ENCODE results near the gene TMTC1. TPM values are rescaled to one million over a fixed set of nuclear protein-coding genes. Genes with fewer than 3 reads are reported as not detected.

TMTC1 gene
- total and polyA plus RNA-seq, 9 of the 15 experiments (the other 6 are each of a cell fraction or from before 2014, with no cell fraction given): under 0.01 to 0.18 (median 0.06) TPM; not detected in 2

- in situ Hi-C loops (cut with MboI): no loop called here
- no peak for FAIRE-seq
- no peaks in the 10 kb centered on the region for H3K9me3 ChIP-seq (replicated peaks; ENCODE audit: control insufficient read depth, insufficient read depth, low read depth, low read length)
- CTCF ChIA-PET (ENCODE audit: low intra/inter-chr PET ratio): no interaction called here
- no peaks in the 10 kb centered on the region for H3K79me2 ChIP-seq (ENCODE audit: control insufficient read depth, insufficient read depth, low read length)
- H3K9ac ChIP-seq (ENCODE audit: insufficient read depth in 1 of 2, low read depth in 2 of 2, low read length in 2 of 2): no peak overlapping the region
- intact Hi-C loops (cut with micrococcal nuclease): no loop called here
- H3K27me3 ChIP-seq (ENCODE audit: control insufficient read depth in 2 of 2, insufficient read depth in 2 of 2, low read length in 2 of 2): no peaks in the 10 kb centered on the region
- WGBS (ENCODE audit: insufficient coverage, low coverage, missing lambda C conversion rate): 0% methylated on average over 1 of the region's 1 CpG
- no peak overlapping the region for H3K4me2 ChIP-seq (ENCODE audit: insufficient read depth, low read length)
- no peak overlapping the region for H2AFZ ChIP-seq (ENCODE audit: low read depth, low read length)
- ATAC-seq: no peak
- H3K36me3 ChIP-seq (ENCODE audit: control insufficient read depth, insufficient read depth, low read length): no peaks in the 10 kb centered on the region
- H3K9me1 ChIP-seq (ENCODE audit: control insufficient read depth, insufficient read depth, low read length): no peaks in the 10 kb centered on the region
- no peak for DNase-seq (ENCODE audit: extremely low read depth in 1 of 4, low spot score in 3 of 4)
- POLR2A ChIA-PET: no interaction called here
- no TSS peak for BruUV-seq (replicated peaks)
- H3K4me3 ChIP-seq: no peak overlapping the region
- no peaks in the 10 kb centered on the region for H3K4me1 ChIP-seq (replicated peaks in 1 of 2; ENCODE audit: control insufficient read depth in 2 of 2, insufficient read depth in 2 of 2, low read length in 2 of 2)
- no peaks in the 10 kb centered on the region for H4K20me1 ChIP-seq (replicated peaks; ENCODE audit: control insufficient read depth, insufficient read depth, low read length)
- H3K27ac ChIP-seq (ENCODE audit: extremely low read depth, low read depth, low read length): no peak overlapping the region
- no peak for TF ChIP-seq MTA2 (IDR thresholded peaks at IDR 0.05; ENCODE audit: low read depth)
- TF ChIP-seq BRD4 (IDR thresholded peaks at IDR 0.05): no peak
- no peak for TF ChIP-seq ZNF766 (CRISPR knock-in tag; conservative IDR thresholded peaks at IDR 0.05)
- TF ChIP-seq NCOA6 (IDR thresholded peaks at IDR 0.05): no peak
- TF ChIP-seq MED1 (CRISPR knock-in tag; IDR thresholded peaks at IDR 0.05; ENCODE audit: borderline replicate concordance): no peak
- no peak for TF ChIP-seq CBX3 (IDR thresholded peaks at IDR 0.05; ENCODE audit: borderline replicate concordance in 1 of 2, low read length in 2 of 2)
- no peak for TF ChIP-seq ZKSCAN1 (IDR thresholded peaks at IDR 0.05; ENCODE audit: low read depth, low read length)
- TF ChIP-seq SREBF1 (IDR thresholded peaks at IDR 0.05; ENCODE audit: borderline replicate concordance, low read depth, low read length): no peak
- no peak for TF ChIP-seq TCF15 (CRISPR knock-in tag; IDR thresholded peaks at IDR 0.05)
- TF ChIP-seq RNF2 (IDR thresholded peaks at IDR 0.05): no peak
- TF ChIP-seq CAMTA2 (CRISPR knock-in tag; conservative IDR thresholded peaks at IDR 0.05): no peak
- TF ChIP-seq PCBP2 (IDR thresholded peaks at IDR 0.05; ENCODE audit: low read depth, low read length, poor library complexity, severe bottlenecking): no peak
- TF ChIP-seq, protein P1, sequence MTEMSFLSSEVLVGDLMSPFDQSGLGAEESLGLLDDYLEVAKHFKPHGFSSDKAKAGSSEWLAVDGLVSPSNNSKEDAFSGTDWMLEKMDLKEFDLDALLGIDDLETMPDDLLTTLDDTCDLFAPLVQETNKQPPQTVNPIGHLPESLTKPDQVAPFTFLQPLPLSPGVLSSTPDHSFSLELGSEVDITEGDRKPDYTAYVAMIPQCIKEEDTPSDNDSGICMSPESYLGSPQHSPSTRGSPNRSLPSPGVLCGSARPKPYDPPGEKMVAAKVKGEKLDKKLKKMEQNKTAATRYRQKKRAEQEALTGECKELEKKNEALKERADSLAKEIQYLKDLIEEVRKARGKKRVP (CRISPR knock-in tag; IDR thresholded peaks at IDR 0.05): no peak
- TF ChIP-seq, protein P2, sequence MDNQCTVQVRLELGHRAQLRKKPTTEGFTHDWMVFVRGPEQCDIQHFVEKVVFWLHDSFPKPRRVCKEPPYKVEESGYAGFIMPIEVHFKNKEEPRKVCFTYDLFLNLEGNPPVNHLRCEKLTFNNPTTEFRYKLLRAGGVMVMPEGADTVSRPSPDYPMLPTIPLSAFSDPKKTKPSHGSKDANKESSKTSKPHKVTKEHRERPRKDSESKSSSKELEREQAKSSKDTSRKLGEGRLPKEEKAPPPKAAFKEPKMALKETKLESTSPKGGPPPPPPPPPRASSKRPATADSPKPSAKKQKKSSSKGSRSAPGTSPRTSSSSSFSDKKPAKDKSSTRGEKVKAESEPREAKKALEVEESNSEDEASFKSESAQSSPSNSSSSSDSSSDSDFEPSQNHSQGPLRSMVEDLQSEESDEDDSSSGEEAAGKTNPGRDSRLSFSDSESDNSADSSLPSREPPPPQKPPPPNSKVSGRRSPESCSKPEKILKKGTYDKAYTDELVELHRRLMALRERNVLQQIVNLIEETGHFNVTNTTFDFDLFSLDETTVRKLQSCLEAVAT (IDR thresholded peaks at IDR 0.05): no peak
- TF ChIP-seq, protein P3, sequence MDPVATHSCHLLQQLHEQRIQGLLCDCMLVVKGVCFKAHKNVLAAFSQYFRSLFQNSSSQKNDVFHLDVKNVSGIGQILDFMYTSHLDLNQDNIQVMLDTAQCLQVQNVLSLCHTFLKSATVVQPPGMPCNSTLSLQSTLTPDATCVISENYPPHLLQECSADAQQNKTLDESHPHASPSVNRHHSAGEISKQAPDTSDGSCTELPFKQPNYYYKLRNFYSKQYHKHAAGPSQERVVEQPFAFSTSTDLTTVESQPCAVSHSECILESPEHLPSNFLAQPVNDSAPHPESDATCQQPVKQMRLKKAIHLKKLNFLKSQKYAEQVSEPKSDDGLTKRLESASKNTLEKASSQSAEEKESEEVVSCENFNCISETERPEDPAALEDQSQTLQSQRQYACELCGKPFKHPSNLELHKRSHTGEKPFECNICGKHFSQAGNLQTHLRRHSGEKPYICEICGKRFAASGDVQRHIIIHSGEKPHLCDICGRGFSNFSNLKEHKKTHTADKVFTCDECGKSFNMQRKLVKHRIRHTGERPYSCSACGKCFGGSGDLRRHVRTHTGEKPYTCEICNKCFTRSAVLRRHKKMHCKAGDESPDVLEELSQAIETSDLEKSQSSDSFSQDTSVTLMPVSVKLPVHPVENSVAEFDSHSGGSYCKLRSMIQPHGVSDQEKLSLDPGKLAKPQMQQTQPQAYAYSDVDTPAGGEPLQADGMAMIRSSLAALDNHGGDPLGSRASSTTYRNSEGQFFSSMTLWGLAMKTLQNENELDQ (CRISPR knock-in tag; IDR thresholded peaks at IDR 0.05; ENCODE audit: borderline replicate concordance): no peak
- no peak for TF ChIP-seq MECOM (CRISPR knock-in tag; IDR thresholded peaks at IDR 0.05)
Observed at GRCh38 chr12:29698756-29699155, 85.0 kb downstream of the TMTC1 start.

Data from K562 (cell line).